SIG-M5 treated with dmso at 0.1 percent for 504 hours (cell line): ENCODE results near the gene DDX56.
A peak's percentile ranks its signal among the peaks of the same experiment; 100 is the strongest.
"Not testable (repeated sequence)": the region's sequence is repeated elsewhere in the genome, so short reads cannot be mapped to it uniquely, and the experiment has no call there.

Source experiments
- DNase-seq: peaks from one replicate; lab custom pipeline; 2025; ENCODE audit not compliant: unreplicated experiment; lab: John Stamatoyannopoulos, UW

Gene DDX56

DNA sequence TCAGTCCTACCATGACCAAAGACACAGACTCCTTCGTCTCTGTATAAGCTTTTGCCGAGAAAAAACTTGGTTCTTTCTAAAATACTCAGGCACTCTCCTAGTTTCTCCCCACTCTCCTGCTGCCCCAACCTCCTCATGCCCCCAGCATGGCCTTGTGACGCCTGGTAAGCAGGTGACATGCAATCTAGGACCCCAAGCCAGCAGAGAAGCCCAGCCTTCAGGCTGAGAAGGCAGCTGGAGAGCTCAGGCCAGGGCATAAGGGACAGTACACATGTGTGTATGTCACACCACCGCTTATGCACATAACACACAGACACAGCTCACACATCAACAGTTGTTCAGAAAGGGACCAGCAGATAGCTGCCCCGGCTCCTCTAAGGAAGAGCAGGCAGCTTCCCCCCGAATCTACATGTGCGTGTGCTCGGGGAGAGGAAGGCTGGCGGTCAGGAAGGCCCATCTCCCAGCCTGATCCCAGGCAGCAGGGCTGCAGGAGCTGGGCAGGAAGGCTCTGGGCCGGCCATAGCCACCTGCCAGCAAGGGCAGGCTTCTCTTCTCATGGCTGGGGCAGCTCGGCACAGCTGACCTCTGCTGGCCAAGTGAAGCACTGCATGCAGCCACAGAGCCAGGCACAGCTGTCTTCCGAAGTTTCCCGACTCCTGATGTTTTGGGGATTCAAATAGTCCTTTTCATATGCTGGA lies 8.5 kb downstream of the DDX56 start:
- peak; percentile 40 for DNase-seq

DNA sequence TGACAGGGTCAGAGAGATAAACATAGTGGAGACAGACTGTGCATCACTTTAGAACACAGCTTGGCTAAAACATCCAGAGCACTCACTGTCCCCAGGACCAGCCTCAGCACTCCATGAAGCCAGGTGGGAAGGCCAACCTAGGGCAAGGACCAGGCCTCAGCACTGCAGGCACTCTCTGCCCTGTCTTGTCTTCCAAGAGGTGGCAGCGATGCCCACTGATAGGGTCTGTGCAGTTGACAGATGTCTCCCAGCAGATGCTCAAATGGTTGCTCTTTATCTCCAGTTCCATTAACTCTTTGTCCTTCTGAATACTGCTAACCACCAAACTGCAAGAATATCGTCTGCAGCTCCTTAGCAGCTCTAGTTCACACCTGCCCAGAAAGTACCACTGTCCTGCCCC lies 9.1 kb downstream of the DDX56 start:
- DNase-seq = no peak

GRCh38 chr7:44563171-44563679 lies 10.5 kb downstream of the DDX56 start:
- no peak for DNase-seq

GRCh38 chr7:44562622-44562962 lies 11.1 kb downstream of the DDX56 start:
- DNase-seq = not testable (repeated sequence)

- no peak for DNase-seq
Measured at GRCh38 chr7:44561962-44562621, 11.6 kb downstream of the DDX56 start.

DNA sequence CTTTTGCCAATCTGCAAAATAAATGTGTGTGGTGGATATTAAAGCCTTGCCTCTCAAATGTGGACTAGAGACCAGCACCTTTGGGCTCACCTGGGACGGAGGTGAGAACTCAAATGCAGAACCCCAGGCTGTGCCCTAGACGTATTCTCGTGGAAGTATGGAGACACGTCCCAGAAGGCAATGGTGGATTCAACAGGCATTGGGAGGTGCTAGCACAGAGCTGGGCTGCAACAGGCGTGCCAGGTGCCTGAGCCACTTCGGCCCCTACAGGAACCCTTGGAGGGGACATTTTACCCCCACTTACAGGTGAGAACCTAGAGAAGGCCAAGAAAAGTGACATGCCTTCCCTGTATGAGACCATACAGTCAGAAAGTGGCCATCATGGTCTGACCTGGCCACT lies 12.2 kb downstream of the DDX56 start:
- no peak for DNase-seq

GRCh38 chr7:44559485-44559884 lies 14.2 kb downstream of the DDX56 start:
- DNase-seq = no peak

- no peak for DNase-seq
Measured at GRCh38 chr7:44557485-44557884, 16.2 kb downstream of the DDX56 start.

GRCh38 chr7:44555350-44555749 lies 18.4 kb downstream of the DDX56 start:
- DNase-seq = no peak

DNA sequence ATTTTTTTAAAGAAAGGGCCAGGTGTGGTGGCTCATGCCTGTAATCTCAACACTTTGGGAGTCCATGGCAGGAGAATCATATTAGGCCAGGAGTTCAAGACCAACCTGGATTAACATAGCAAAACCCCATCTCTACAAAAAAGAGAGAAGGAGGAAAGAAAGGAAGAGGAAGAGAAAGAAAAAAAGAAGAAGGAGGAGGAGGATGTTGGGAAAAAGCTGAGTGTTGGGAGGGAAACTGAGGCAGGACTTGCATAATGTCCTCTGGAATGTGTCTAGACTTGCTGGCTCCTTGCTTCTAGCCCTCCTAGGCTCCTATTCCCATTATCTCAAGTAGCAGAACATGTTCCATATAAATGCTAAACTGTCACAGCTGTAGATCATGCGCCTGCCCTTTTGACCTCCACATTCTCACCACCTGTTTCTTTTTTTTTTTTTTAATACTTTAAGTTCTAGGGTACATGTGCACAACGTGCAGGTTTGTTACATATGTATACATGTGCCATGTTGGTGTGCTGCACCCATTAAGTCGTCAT lies 21.2 kb downstream of the DDX56 start:
- DNase-seq = not testable (repeated sequence)

DNA sequence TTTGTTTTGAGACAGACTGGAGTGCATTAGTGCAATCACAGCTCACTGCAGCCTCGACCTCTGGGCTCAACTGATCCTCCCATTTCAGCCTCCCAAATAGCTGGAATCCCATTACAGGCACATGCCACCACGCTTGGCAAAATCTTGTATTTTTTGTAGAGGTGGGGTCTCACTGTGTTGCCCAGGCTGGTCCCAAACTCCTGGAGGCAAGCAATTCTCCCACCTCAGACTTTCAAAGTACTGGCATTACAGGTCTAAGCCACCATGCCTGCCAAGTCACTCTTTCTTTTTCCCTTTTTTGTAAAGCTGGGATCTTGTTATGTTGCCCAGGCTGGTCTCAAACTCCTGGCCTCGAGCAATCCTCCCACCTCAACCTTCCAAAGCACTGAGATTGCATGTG lies 24.3 kb downstream of the DDX56 start:
- no peak for DNase-seq

- no peak for DNase-seq
Measured at GRCh38 chr7:44548893-44549292, 24.8 kb downstream of the DDX56 start.

GRCh38 chr7:44547536-44548231 lies 26.0 kb downstream of the DDX56 start:
- no peak for DNase-seq

DNA sequence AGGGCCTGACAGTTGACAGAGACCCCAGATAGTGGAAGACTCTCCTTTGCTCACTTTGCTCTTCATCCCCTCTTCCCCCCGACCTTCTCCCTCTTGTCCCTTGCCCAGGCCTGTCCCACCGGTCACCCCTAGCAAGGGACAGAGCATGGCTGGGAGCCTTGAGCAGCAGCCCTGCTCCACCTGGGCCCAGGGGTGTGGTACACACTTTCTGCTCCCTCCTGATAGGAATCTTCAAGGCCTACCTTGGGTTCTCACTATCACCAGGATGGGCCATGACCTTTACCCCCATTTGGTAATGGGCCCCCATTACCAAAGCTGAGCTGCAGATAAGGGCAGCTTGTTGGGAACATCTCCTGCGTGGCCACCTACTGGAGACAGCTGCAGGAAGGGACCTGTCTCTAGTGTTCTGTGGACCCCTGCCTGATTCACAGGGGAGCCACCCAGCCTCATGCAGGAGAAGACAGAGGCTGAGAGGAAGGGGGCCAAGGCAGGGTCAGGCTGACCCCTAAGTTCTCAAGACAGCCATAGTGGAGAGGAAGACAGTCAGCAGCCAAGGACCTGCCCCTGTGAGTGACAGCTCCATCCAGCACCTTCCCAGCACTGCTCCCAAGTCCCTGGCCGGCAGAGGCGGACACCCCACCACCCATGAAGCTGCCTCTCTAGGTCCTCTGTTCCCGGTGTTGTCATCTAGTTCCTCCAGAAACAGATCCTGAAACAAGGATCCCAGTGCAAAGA lies 31.7 kb downstream of the DDX56 start:
- DNase-seq = no peak

- no peak for DNase-seq
Measured at GRCh38 chr7:44541028-44541869, 32.5 kb downstream of the DDX56 start, which contains the start of gene NPC1L1. Gene NPC1L1, minus strand, starts transcription at chr7:44541330. Its CDS starts 71 bp downstream, at chr7:44541259.

DNA sequence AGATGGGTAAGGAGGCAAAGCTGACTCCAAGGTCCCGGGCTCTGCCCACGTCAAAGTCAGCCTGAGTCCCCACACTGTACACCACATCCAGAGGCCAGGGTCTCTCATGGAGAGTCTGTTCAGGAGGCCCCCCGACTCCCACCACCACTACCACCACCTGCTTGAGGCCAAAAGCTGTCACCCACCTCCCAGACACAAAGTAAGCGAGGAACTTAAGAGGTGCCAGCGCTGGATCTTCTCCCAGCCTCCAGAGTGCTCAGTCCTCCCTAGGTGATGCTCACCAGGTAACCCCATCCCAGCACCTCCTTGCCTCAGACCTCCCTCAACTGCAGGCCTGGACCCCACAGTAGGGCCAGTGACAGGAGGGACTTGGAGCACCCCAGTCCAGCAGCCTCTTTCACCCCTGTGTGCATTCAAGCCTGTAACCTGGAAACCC lies 33.1 kb downstream of the DDX56 start:
- no peak for DNase-seq

DNA sequence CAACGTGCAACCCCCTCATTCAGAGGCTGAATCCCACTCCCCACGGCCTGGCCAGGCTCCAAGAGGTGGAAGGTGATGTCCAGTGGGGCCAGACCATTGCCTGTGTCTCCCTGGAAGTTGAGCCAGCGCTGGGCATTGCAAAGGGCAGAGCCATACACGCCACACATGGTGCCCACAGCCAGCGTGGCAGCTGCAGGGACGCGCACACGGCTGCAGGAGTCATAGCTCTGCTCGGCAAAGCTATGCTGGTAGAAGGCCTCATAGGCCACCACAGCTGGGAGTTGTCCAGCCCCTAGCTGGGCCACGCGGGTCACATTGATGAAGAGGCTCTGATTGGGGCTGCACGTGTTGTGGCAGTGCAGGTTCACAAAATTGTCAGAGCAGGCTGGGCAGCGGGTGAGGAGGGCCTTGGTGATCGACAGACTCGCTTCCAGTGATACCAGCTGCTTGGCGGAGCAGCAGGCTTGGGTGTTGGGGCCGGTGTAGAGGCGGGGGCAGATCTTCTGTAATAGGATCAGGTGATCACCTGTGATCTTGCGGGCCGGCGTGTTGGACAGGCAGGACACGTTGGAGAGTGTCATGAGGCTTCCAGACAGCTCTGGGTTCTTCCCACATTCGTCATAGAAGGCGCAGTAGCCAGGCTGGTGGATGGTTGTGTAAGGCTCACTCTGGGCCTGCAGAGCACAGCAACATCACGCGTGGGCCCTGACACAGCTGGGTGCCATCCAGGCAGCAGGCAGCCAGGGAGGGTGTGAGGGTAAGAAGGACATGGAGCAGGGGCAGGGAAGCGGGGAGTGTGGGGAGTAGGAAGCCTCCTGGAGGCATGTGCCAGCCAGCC lies 33.8 kb downstream of the DDX56 start:
- DNase-seq = no peak

DNA sequence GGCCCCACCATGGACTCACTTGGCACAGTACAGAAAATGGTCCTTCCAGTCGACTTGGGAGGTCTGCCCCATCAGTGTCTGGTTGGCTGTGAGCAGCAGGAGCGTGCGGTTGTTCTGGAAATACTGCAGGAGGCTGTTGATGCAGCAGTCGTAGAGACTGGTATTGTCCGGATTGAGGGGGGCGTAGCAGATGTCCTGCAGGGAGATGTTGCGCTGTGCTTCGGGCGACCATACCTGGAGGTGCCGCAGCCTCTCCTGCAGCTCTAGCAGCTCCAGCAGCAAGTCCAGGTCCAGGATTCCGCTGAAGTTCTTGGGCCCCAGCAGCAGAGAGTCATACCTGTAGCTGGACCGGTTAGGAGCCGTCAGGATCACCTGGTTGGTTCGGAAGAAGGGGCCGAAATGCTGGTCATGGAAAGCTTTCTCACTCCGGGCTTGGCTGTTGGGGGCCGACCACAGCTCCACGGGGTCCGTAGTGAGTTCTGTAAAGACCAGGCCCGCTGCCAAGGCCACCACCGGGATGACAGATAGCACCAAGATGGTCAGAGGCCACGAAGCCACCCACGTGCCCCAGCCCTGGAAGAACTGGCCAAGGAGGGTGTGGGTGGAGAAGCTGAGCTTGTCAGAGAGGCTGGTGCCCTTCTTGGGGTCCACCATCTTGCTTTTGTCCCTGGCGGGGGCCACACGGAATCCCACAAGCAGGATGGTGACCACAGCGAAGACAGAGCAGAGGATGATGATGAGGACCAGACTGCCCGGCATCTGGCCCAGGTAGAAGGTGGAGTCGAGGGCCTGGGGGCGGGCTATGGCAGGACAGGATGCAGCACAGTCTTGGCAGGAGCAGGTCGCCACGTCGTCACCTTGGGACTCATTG lies 34.7 kb downstream of the DDX56 start:
- DNase-seq = no peak
